ENCODE measurements around the gene PRKCA.

DNA sequence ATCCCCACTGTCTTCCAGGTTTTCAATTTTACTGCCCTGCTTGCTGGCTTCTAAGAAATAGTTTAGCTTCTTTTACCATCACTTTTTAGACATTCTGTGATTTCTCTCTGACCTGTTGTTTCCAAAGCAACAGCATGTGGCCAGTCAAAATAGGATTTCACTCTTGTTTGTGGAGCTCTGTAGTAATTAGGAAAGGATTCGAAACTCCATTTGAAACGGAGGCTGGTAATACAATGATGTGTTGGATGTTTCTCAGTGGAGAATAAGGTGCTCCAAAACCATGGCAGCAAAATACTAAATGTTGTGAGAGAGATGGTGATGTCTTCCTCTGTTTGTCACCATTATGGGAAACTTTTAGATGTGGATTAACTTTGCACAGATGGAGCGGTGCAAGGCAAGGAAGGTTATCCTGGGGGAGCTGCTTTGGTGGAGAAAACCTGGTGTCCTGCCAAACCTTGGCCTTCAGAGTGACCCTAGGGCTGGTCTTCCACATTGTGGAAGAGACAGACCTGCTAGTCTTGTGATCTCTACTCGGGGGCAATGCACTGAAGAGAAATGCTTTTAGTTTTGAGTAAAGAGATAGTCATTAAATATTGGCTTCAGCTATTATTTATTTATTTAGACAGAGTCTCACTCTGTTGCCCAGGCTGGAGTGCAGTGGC lies 79.4 kb downstream of the PRKCA start:
- TF ChIP-seq, protein P1, sequence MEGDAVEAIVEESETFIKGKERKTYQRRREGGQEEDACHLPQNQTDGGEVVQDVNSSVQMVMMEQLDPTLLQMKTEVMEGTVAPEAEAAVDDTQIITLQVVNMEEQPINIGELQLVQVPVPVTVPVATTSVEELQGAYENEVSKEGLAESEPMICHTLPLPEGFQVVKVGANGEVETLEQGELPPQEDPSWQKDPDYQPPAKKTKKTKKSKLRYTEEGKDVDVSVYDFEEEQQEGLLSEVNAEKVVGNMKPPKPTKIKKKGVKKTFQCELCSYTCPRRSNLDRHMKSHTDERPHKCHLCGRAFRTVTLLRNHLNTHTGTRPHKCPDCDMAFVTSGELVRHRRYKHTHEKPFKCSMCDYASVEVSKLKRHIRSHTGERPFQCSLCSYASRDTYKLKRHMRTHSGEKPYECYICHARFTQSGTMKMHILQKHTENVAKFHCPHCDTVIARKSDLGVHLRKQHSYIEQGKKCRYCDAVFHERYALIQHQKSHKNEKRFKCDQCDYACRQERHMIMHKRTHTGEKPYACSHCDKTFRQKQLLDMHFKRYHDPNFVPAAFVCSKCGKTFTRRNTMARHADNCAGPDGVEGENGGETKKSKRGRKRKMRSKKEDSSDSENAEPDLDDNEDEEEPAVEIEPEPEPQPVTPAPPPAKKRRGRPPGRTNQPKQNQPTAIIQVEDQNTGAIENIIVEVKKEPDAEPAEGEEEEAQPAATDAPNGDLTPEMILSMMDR (IDR thresholded peaks at IDR 0.05): no peak
- TF ChIP-seq ZFX (IDR thresholded peaks at IDR 0.05; ENCODE audit: borderline replicate concordance): no peak
